Calu3 (cell line): ENCODE measurements around the gene SRGAP2C. TPM values are rescaled to one million over a fixed set of nuclear protein-coding genes. Genes with fewer than 3 reads are reported as not detected.
"Not testable (repeated sequence)": the region's sequence is repeated elsewhere in the genome, so short reads cannot be mapped to it uniquely, and the experiment has no call there.

Experiments
- BruUV-seq: library from RNA; stranded (reverse); fragments of 400-500 nt; replicated peaks from 2 replicates; lab custom pipeline; 2021; lab: Mats Ljungman, UMichigan
- CTCF ChIA-PET: fragments of 300-600 bp; sonication (Branson Sonifier 250); formaldehyde crosslinking; loops from one replicate; lab custom pipeline; 2022; ENCODE audit warnings: antibody characterized with exemption; lab: Charles Lee
- DNase-seq: peaks from one replicate; pipeline ENCODE4 v3.0.0; 2022
- H3K27ac Mint-ChIP-seq: one replicate; pipeline ENCODE4 v1.8.0; 2022; ENCODE audit warnings: mixed read lengths; ENCODE audit not compliant: unreplicated experiment
- H3K27me3 Mint-ChIP-seq: one replicate; pipeline ENCODE4 v1.8.0; 2022; ENCODE audit warnings: mixed read lengths; ENCODE audit not compliant: unreplicated experiment
- H3K36me3 Mint-ChIP-seq: one replicate; pipeline ENCODE4 v1.8.0; 2022; ENCODE audit warnings: mild to moderate bottlenecking, moderate library complexity, mixed read lengths; ENCODE audit not compliant: insufficient read depth, unreplicated experiment
- H3K4me1 Mint-ChIP-seq: one replicate; pipeline ENCODE4 v1.8.0; 2022; ENCODE audit warnings: mild to moderate bottlenecking, low read depth, mixed read lengths; ENCODE audit not compliant: unreplicated experiment
- H3K4me3 Mint-ChIP-seq: one replicate; pipeline ENCODE4 v1.8.0; 2022; ENCODE audit warnings: mild to moderate bottlenecking, low read depth, moderate library complexity, mixed read lengths; ENCODE audit not compliant: unreplicated experiment
- H3K9me3 Mint-ChIP-seq: one replicate; pipeline ENCODE4 v1.8.0; 2022; ENCODE audit warnings: low read depth, mixed read lengths; ENCODE audit not compliant: unreplicated experiment
- intact Hi-C: fragments of 100-400 bp; cut with micrococcal nuclease; formaldehyde crosslinking; loops from one replicate; pipeline ENCODE4 v1.10.0; 2022; ENCODE audit not compliant: unreplicated experiment
- total RNA-seq: library from RNA; stranded (reverse); gene quantifications from 2 replicates; pipeline ENCODE4 v1.2.3, GENCODE V29; 2022

The SRGAP2C gene
- total RNA-seq, 1 experiment from 2014 or later, result 22.6 TPM

GRCh38 chr1:121385162-121385561 lies 200.4 kb downstream of the SRGAP2C start:
- intact Hi-C loops, H3K4me1 Mint-ChIP-seq, H3K9me3 Mint-ChIP-seq, CTCF ChIA-PET, H3K36me3 Mint-ChIP-seq, H3K27ac Mint-ChIP-seq, DNase-seq, H3K4me3 Mint-ChIP-seq, BruUV-seq, H3K27me3 Mint-ChIP-seq: not testable (repeated sequence)

DNA sequence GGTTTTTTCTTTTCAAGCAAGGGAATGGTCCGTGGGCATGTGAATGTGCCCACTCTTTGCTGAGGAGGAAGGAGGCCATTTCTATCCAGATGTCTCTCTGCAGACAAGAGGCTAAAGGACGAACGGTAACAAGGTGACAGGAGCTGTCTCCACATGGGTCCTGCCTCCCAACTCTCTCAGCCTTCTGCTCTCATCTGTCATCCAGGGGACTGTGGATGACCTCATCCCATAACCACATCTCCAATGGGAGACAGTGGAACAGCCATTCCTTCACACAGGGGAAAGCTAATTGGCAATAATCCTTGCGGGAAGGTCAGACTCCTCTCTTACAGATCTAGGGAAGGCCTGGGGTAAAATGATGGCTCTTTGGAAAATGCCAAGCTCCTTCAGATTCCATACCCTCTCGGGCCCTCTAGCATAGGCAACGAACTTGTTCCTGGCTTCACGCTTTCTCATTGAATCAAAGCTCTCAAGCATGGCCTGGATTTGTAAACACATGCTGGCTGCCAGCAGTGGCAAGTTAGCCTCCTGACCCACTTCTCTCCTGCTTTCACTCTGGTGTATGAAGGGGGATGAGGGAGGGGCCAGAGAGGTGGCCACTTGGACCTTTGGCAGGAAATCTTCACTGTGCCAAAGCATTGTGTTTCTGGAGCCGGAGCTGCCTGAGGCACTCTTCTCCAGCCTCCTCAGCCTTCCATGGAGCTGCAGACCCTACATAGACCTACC lies 201.0 kb downstream of the SRGAP2C start:
- H3K4me1 Mint-ChIP-seq, DNase-seq, intact Hi-C loops, CTCF ChIA-PET, BruUV-seq, H3K27ac Mint-ChIP-seq, H3K36me3 Mint-ChIP-seq, H3K4me3 Mint-ChIP-seq, H3K9me3 Mint-ChIP-seq, H3K27me3 Mint-ChIP-seq: not testable (repeated sequence)

DNA sequence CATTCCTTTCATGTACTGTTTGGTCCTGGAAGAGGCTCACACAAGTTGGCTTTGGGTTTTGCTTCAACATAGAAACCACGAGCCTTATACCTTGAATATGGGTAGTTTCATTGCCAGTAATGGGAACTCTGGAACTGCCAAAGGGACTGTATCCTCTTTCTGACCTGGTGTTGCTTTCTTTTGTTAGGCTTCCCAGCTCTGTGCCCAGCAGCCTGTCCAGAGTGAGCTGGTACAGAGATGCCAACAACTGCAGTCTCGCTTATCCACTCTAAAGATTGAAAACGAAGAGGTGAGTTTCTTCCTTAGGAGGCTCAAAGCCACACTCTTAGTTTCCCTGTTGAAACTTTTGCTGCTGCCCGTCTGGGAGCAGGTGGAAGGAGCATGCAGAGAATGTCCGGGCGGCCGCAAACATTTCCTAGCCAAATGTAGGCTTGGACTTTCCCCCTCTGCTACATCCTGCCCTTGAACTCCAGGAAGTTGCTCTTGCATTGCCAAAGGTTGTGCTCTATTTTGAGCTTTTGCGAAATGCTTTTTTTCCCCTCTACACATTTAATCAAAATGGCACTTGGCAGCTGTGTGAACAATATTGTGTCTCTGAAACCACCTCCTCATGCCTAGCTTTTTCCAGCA lies 201.7 kb downstream of the SRGAP2C start:
- H3K4me1 Mint-ChIP-seq, H3K9me3 Mint-ChIP-seq, H3K27me3 Mint-ChIP-seq, CTCF ChIA-PET, H3K27ac Mint-ChIP-seq, intact Hi-C loops, H3K4me3 Mint-ChIP-seq, DNase-seq, H3K36me3 Mint-ChIP-seq, BruUV-seq: not testable (repeated sequence)

- H3K4me3 Mint-ChIP-seq, H3K27ac Mint-ChIP-seq, DNase-seq, H3K9me3 Mint-ChIP-seq, H3K4me1 Mint-ChIP-seq, intact Hi-C loops, BruUV-seq, H3K27me3 Mint-ChIP-seq, H3K36me3 Mint-ChIP-seq, CTCF ChIA-PET: not testable (repeated sequence)
Measured at GRCh38 chr1:121389895-121390560, 205.3 kb downstream of the SRGAP2C start.

DNA sequence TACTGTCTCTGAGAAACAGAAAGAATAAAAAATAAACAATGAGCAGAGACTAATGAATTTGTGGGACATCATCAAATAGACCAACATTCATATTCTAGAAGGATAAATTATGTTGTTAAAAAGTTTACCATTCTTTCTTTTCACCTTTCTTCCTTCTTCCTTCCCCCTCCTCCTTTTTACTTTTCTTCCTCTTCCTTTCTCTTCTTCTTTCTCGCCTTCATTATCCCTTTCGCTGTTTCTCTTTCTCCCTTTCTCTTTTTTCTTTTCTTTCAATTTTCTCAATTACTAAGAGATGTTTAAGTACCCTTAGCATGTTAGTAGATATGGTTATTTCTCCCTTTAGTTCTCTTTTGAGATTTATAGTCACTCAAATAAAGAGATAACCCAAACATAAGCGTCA lies 207.4 kb downstream of the SRGAP2C start:
- H3K36me3 Mint-ChIP-seq, result peaks cover 14% of the 10 kb centered on the region
- BruUV-seq, H3K4me3 Mint-ChIP-seq, H3K9me3 Mint-ChIP-seq, intact Hi-C loops, H3K27me3 Mint-ChIP-seq, H3K4me1 Mint-ChIP-seq, H3K27ac Mint-ChIP-seq, DNase-seq, CTCF ChIA-PET: not testable (repeated sequence)

- BruUV-seq, H3K27ac Mint-ChIP-seq, H3K27me3 Mint-ChIP-seq, CTCF ChIA-PET, H3K9me3 Mint-ChIP-seq, intact Hi-C loops, H3K4me1 Mint-ChIP-seq, DNase-seq: not testable (repeated sequence)
- peak overlapping the region; percentile 86 for H3K4me3 Mint-ChIP-seq
- peaks cover 25% of the 10 kb centered on the region for H3K36me3 Mint-ChIP-seq
Measured at GRCh38 chr1:121395718-121396201, 211.0 kb downstream of the SRGAP2C start.

DNA sequence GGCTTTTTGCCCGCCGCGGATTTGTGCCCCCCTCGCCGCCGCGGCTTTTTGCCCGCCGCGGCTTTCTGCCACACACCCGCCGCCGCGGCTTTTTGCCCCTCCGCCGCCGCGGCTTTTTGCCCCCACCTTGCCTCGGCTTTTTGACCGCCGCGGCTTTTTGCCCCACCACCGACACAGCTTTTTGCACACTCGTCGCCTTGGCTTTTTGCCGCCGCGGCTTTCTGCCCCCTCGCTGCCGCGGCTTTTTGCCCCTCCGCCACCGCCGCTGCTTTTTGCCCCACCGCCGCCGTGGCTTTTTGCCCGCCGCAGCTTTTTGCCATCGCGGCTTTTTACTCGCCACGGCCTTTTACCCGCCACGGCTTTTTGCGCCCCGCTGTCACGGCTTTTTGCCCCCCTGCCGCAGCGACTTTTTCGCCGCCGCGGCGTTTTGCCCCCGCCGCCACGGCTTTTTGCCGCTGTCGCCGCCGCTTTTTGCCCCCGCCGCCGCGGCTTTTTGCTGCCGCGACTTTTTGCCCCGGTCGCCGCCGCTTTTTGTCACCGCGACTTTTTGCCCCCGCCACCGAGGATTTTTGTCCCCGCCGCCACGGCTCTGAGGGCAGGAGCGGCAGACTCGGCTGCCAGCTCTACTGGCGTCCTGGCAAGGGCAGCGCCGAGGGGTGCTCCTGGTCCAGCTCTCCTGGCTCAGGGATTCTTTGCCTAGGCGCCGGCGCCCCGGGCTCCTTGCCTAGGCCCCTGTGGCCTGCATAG lies 211.7 kb downstream of the SRGAP2C start:
- Mint-ChIP-seq H3K9me3 (peaks cover 10% of the 10 kb centered on the region), H3K27ac (peak overlapping the region; percentile 35), H3K36me3 (peaks cover 32% of the 10 kb centered on the region), H3K4me3 (peak overlapping the region; percentile 86), H3K4me1 (peaks cover 13% of the 10 kb centered on the region)
- H3K27me3 Mint-ChIP-seq, CTCF ChIA-PET, intact Hi-C loops, BruUV-seq: not testable (repeated sequence)
- peak; percentile 2 for DNase-seq

GRCh38 chr1:121397101-121397500 lies 212.3 kb downstream of the SRGAP2C start:
- peak overlapping the region; percentile 86 for H3K4me3 Mint-ChIP-seq
- DNase-seq, BruUV-seq, CTCF ChIA-PET, intact Hi-C loops, H3K27me3 Mint-ChIP-seq: not testable (repeated sequence)
- H3K9me3 Mint-ChIP-seq, result peaks cover 10% of the 10 kb centered on the region
- peak overlapping the region; percentile 35 for H3K27ac Mint-ChIP-seq
- H3K4me1 Mint-ChIP-seq, result peaks cover 13% of the 10 kb centered on the region
- peaks cover 38% of the 10 kb centered on the region for H3K36me3 Mint-ChIP-seq

DNA sequence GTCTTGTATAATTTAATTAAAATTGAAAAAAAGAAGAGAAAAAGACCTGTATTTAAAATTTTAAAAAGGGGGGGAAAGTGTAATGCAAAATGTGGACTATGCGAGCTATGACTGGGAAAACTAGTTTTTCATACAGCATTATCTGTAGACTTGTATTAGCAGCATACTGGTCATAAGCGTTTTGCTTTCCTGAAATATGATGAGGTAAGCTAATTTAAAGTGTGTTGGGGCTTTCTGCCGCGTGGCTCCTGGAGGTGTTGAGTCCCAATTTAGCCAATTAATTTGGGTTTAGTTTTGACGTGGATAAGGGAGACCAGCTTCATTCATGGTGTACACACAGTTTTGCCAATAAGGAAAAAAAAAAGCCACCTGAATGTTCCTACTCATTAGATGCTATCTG lies 214.4 kb downstream of the SRGAP2C start:
- H3K4me3 Mint-ChIP-seq, H3K27ac Mint-ChIP-seq, DNase-seq, BruUV-seq, H3K27me3 Mint-ChIP-seq, intact Hi-C loops, CTCF ChIA-PET: not testable (repeated sequence)
- H3K36me3 Mint-ChIP-seq, result peaks cover 38% of the 10 kb centered on the region
- peaks cover 13% of the 10 kb centered on the region for H3K4me1 Mint-ChIP-seq
- H3K9me3 Mint-ChIP-seq, result peaks cover 10% of the 10 kb centered on the region
